Neural cell (in vitro differentiated cells): ENCODE data around the gene CHDH. TPM values are rescaled to one million over a fixed set of nuclear protein-coding genes. Genes with fewer than 3 reads are reported as not detected.

Experiments used
- H2AFZ ChIP-seq: fragments of 200-600, 300-800 bp; sonication (generic), shearing (Covaris generic); 2 replicates; pipeline ENCODE4 v1.6.0; 2014; ENCODE audit warnings: low read depth, mild to moderate bottlenecking, antibody characterized with exemption, low read length, moderate library complexity
- H3F3A ChIP-seq: fragments of 200-600 bp; shearing (Covaris generic); 2 replicates; pipeline ENCODE4 v1.6.1; 2016; ENCODE audit warnings: mild to moderate bottlenecking, moderate library complexity, mixed read lengths, antibody characterized with exemption, low read length; ENCODE audit not compliant: insufficient read depth, poor library complexity, severe bottlenecking
- H3K27ac ChIP-seq: fragments of 200-600, 300-800 bp; sonication (generic), shearing (Covaris generic); 2 replicates; pipeline ENCODE4 v1.5.1; 2014; ENCODE audit warnings: mild to moderate bottlenecking, low read length, moderate library complexity
- H3K27me3 ChIP-seq: fragments of 300-800, 200-600 bp; sonication (generic), shearing (Covaris generic); 2 replicates; pipeline ENCODE4 v1.6.0; 2014; ENCODE audit warnings: mild to moderate bottlenecking, low read depth, low read length, moderate library complexity; ENCODE audit not compliant: insufficient read depth
- H3K36me3 ChIP-seq: fragments of 300-800, 200-600 bp; sonication (generic), shearing (Covaris generic); 2 replicates; pipeline ENCODE4 v1.5.1; 2014; ENCODE audit warnings: mild to moderate bottlenecking, antibody characterized with exemption, low read length, moderate library complexity; ENCODE audit not compliant: insufficient read depth
- H3K4me2 ChIP-seq: fragments of 300-800, 200-600 bp; sonication (generic), shearing (Covaris generic); 2 replicates; pipeline ENCODE4 v1.6.0; 2014; ENCODE audit warnings: mild to moderate bottlenecking, low read length
- H3K4me3 ChIP-seq: fragments of 300-800, 200-600 bp; sonication (generic), shearing (Covaris generic); 2 replicates; pipeline ENCODE4 v1.5.1; 2014; ENCODE audit warnings: mild to moderate bottlenecking, low read length, moderate library complexity
- H3K79me2 ChIP-seq: fragments of 200-600 bp; shearing (Covaris generic); replicated peaks from 2 replicates; pipeline ENCODE4 v1.6.0; 2014; ENCODE audit warnings: mild to moderate bottlenecking, low read length, moderate library complexity; ENCODE audit not compliant: insufficient read depth
- H3K9ac ChIP-seq: fragments of 300-800, 200-600 bp; sonication (generic), shearing (Covaris generic); 2 replicates; pipeline ENCODE4 v1.6.1; 2016; ENCODE audit warnings: mild to moderate bottlenecking, low read length, mixed read lengths
- H3K9me2 ChIP-seq: fragments of 200-600 bp; shearing (Covaris generic); 2 replicates; pipeline ENCODE4 v1.6.1; 2016; ENCODE audit warnings: mild to moderate bottlenecking, low read length, mixed read lengths; ENCODE audit not compliant: insufficient read depth
- H3K9me3 ChIP-seq: fragments of 200-600, 300-800 bp; sonication (generic), shearing (Covaris generic); 2 replicates; pipeline ENCODE4 v1.6.1; 2016; ENCODE audit warnings: mild to moderate bottlenecking, mixed run types, low read length, moderate library complexity, mixed read lengths
- H4K20me1 ChIP-seq: fragments of 200-600 bp; shearing (Covaris generic); 2 replicates; pipeline ENCODE4 v1.6.1; 2016; ENCODE audit warnings: mild to moderate bottlenecking, mixed run types; ENCODE audit not compliant: insufficient read depth
- EP300 ChIP-seq: fragments of 450-650 bp; conservative IDR thresholded peaks from 2 replicates; pipeline ENCODE4 v1.6.1; 2014; ENCODE audit warnings: antibody characterized with exemption, mild to moderate bottlenecking, moderate library complexity; ENCODE audit not compliant: poor library complexity, severe bottlenecking
- EZH2 ChIP-seq: fragments of 200-600, 300-800 bp; shearing (Covaris generic), sonication (generic); IDR thresholded peaks from 2 replicates; pipeline ENCODE4 v1.6.1; 2014; ENCODE audit warnings: antibody characterized with exemption, low read length, borderline replicate concordance, mild to moderate bottlenecking; ENCODE audit not compliant: insufficient read depth, poor library complexity, severe bottlenecking
- MXI1 ChIP-seq: fragments of 450-650 bp; conservative IDR thresholded peaks from 2 replicates; pipeline ENCODE4 v1.6.1; 2014; ENCODE audit warnings: antibody characterized with exemption, mild to moderate bottlenecking; ENCODE audit not compliant: poor library complexity, severe bottlenecking
- POLR2AphosphoS5 ChIP-seq: IDR thresholded peaks from 2 replicates; pipeline ENCODE4 v1.6.1; 2012
- RAD21 ChIP-seq: fragments of 450-650 bp; conservative IDR thresholded peaks from 2 replicates; pipeline ENCODE4 v1.6.1; 2014; ENCODE audit warnings: antibody characterized with exemption, mild to moderate bottlenecking, moderate library complexity
- SMC3 ChIP-seq: fragments of 450-650 bp; conservative IDR thresholded peaks from 2 replicates; pipeline ENCODE4 v1.6.1; 2014; ENCODE audit warnings: antibody characterized with exemption, mild to moderate bottlenecking, moderate library complexity; ENCODE audit not compliant: poor library complexity
- TAF1 ChIP-seq: IDR thresholded peaks from 2 replicates; pipeline ENCODE4 v1.6.1; 2012; ENCODE audit warnings: low read depth
- polyA plus RNA-seq: library from polyadenylated mRNA; depleted of rRNA; stranded (reverse); fragments of >200 nt; gene quantifications from 2 replicates; pipeline ENCODE4 v1.2.3, GENCODE V29; 2014
- TF ChIP-seq, protein P1 (sequence below): fragments of 450-650 bp; IDR thresholded peaks from 2 replicates; pipeline ENCODE4 v1.5.1; 2014; ENCODE audit warnings: antibody characterized with exemption, mild to moderate bottlenecking, moderate library complexity; ENCODE audit not compliant: poor library complexity, severe bottlenecking
- TF ChIP-seq, protein P2 (sequence below): IDR thresholded peaks from 2 replicates; pipeline ENCODE4 v1.6.1; 2012; ENCODE audit warnings: borderline replicate concordance

The CHDH gene
- polyA plus RNA-seq, 1 donor from 2014 or later: 0.17 TPM

DNA sequence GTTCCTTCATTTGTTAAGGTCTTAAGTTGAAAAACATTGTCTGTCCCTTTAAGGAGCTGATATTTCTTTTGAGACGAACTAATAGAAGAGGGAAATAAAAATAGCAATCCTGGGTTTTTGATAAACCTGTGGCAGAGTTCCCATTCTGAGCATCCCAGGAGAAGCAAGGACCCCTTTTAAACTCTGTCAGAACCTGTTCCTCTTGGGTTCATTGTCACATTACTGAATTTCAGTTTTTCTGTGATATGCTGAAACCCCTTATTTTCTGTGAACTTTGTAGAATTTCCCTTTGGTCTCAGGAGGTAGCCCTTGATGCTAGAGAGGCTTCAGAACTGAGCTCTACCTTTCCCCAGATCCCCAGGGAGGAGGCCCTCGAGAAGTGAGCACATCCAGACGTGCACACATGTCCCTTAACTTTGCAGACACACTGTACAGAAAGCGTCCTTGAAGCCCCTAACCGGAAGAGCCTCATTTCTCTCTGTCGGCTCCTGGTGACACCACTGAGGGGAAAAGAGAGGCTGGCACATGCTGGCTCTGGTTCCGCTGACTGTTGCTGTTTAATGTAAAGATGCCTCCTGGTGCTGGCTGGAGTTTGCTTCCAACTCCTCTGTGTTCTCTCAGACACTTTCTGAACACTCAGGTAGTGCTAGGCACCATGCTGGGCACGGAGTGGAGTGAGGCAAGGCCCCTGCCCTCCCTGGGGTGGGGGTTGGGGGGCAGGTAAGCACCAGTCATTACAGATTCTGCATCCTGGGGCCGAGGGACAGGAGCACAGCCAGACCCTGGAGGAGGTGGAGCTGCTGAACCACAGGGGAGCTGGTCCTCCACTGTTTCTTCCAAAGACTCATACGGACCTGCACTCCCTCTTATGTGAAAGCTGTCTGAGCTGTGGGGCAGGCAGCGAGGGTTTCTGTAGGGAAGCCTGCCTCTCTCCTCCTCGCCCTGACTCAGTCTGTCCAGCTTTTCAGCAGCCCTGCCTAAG lies 77.5 kb downstream of the CHDH start:
- no peak overlapping the region for H3K27ac ChIP-seq
- no peak overlapping the region for H2AFZ ChIP-seq
- H3K4me3 ChIP-seq: no peak overlapping the region
- TF ChIP-seq RAD21: no peak
- no peak for TF ChIP-seq MXI1
- TF ChIP-seq SMC3: no peak
- TF ChIP-seq EP300: no peak
- TF ChIP-seq TAF1: no peak
- no peaks in the 10 kb centered on the region for H3K9me2 ChIP-seq
- no peaks in the 10 kb centered on the region for H4K20me1 ChIP-seq
- H3K9ac ChIP-seq: no peak overlapping the region
- H3K9me3 ChIP-seq: no peaks in the 10 kb centered on the region
- no peak overlapping the region for H3K4me2 ChIP-seq
- no peaks in the 10 kb centered on the region for H3F3A ChIP-seq
- H3K27me3 ChIP-seq: no peaks in the 10 kb centered on the region
- H3K79me2 ChIP-seq: no peaks in the 10 kb centered on the region
- H3K36me3 ChIP-seq: no peaks in the 10 kb centered on the region

DNA sequence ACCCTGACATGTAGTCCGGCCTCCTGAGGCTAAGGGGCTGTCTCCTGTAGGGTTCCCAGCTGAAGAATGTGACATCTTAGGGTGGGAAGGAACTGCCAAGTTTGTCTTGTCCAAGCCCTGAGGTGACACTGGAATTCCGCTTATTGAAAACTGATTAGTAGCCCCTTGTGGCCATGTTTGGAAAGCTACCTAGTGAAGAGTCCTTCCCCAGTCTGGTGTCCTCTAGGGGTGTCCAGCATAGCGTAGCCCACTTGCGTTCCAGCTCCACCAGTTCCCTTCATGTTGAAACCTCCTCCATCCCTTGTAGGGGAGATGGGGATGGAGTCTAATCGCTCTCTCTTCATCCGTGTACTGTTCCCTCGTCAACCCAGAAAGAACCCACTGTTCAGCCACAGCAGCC lies 79.5 kb downstream of the CHDH start:
- H3K79me2 ChIP-seq: no peaks in the 10 kb centered on the region
- H3K27ac ChIP-seq: no peak overlapping the region
- H3K4me3 ChIP-seq: no peak overlapping the region
- TF ChIP-seq MXI1: no peak
- TF ChIP-seq, protein P1, sequence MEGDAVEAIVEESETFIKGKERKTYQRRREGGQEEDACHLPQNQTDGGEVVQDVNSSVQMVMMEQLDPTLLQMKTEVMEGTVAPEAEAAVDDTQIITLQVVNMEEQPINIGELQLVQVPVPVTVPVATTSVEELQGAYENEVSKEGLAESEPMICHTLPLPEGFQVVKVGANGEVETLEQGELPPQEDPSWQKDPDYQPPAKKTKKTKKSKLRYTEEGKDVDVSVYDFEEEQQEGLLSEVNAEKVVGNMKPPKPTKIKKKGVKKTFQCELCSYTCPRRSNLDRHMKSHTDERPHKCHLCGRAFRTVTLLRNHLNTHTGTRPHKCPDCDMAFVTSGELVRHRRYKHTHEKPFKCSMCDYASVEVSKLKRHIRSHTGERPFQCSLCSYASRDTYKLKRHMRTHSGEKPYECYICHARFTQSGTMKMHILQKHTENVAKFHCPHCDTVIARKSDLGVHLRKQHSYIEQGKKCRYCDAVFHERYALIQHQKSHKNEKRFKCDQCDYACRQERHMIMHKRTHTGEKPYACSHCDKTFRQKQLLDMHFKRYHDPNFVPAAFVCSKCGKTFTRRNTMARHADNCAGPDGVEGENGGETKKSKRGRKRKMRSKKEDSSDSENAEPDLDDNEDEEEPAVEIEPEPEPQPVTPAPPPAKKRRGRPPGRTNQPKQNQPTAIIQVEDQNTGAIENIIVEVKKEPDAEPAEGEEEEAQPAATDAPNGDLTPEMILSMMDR: no peak
- TF ChIP-seq SMC3: no peak
- TF ChIP-seq TAF1: no peak
- TF ChIP-seq RAD21: no peak
- TF ChIP-seq POLR2AphosphoS5: no peak
- no peak for TF ChIP-seq EP300
- TF ChIP-seq, protein P2, sequence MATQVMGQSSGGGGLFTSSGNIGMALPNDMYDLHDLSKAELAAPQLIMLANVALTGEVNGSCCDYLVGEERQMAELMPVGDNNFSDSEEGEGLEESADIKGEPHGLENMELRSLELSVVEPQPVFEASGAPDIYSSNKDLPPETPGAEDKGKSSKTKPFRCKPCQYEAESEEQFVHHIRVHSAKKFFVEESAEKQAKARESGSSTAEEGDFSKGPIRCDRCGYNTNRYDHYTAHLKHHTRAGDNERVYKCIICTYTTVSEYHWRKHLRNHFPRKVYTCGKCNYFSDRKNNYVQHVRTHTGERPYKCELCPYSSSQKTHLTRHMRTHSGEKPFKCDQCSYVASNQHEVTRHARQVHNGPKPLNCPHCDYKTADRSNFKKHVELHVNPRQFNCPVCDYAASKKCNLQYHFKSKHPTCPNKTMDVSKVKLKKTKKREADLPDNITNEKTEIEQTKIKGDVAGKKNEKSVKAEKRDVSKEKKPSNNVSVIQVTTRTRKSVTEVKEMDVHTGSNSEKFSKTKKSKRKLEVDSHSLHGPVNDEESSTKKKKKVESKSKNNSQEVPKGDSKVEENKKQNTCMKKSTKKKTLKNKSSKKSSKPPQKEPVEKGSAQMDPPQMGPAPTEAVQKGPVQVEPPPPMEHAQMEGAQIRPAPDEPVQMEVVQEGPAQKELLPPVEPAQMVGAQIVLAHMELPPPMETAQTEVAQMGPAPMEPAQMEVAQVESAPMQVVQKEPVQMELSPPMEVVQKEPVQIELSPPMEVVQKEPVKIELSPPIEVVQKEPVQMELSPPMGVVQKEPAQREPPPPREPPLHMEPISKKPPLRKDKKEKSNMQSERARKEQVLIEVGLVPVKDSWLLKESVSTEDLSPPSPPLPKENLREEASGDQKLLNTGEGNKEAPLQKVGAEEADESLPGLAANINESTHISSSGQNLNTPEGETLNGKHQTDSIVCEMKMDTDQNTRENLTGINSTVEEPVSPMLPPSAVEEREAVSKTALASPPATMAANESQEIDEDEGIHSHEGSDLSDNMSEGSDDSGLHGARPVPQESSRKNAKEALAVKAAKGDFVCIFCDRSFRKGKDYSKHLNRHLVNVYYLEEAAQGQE: no peak
- no peak for TF ChIP-seq EZH2
- no peaks in the 10 kb centered on the region for H3F3A ChIP-seq
- no peak overlapping the region for H3K4me2 ChIP-seq
- no peaks in the 10 kb centered on the region for H3K27me3 ChIP-seq
- H3K9me3 ChIP-seq: no peaks in the 10 kb centered on the region
- H4K20me1 ChIP-seq: no peaks in the 10 kb centered on the region
- H3K9me2 ChIP-seq: no peaks in the 10 kb centered on the region
- no peak overlapping the region for H3K9ac ChIP-seq
- H3K36me3 ChIP-seq: no peaks in the 10 kb centered on the region
- H2AFZ ChIP-seq: no peak overlapping the region
